Sigmoid colon (tissue), 4 donors: ENCODE data around the gene SDK1.

Experiments
- EP300 ChIP-seq, 4 donors: sonication (generic); formaldehyde crosslinking; IDR thresholded peaks; one replicate each; pipeline ENCODE4 v1.6.1; 2017; ENCODE audit warnings: antibody characterized with exemption in 4 of 4
- POLR2A ChIP-seq, 2 donors: fragments of 450-650 bp; IDR thresholded peaks; one replicate each; pipeline ENCODE4 v1.6.1; 2016; ENCODE audit warnings: antibody characterized with exemption in 2 of 2, mild to moderate bottlenecking in 2 of 2, moderate library complexity in 2 of 2
- POLR2AphosphoS5 ChIP-seq, 4 donors: sonication (generic); formaldehyde crosslinking; IDR thresholded peaks; one replicate each; pipeline ENCODE4 v1.6.1; 2017; ENCODE audit warnings: antibody characterized with exemption in 4 of 4
- TF ChIP-seq, protein P1 (sequence below), 4 experiments: fragments of 450-650 bp in 3 of 4; fragments of 200-600 bp in 1 of 4; IDR thresholded peaks; one replicate each; pipeline ENCODE4 v1.5.1; 2016 to 2019; ENCODE audit warnings: antibody characterized with exemption in 4 of 4, mild to moderate bottlenecking in 3 of 4, moderate library complexity in 2 of 4

DNA sequence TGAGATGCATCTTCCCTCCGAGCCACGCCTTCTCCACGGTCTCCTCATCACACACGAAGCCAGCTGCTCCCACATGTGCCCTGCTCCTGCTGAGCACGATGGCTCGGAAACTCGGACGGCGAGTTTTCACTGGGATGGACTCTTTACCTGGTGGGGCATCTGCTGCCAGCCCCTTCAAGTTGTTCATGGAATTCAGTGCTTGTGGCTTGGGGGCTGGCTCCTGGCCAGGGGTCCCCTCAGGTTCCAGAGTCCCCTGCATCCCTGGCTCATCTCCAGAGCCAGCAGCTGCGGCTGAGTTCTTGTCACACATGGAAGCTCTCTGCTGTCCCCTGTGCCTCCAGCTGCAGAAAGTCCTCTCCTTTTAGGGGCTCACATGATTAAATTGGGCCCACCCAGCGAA lies 654.0 kb downstream of the SDK1 start:
- TF ChIP-seq, protein P1, sequence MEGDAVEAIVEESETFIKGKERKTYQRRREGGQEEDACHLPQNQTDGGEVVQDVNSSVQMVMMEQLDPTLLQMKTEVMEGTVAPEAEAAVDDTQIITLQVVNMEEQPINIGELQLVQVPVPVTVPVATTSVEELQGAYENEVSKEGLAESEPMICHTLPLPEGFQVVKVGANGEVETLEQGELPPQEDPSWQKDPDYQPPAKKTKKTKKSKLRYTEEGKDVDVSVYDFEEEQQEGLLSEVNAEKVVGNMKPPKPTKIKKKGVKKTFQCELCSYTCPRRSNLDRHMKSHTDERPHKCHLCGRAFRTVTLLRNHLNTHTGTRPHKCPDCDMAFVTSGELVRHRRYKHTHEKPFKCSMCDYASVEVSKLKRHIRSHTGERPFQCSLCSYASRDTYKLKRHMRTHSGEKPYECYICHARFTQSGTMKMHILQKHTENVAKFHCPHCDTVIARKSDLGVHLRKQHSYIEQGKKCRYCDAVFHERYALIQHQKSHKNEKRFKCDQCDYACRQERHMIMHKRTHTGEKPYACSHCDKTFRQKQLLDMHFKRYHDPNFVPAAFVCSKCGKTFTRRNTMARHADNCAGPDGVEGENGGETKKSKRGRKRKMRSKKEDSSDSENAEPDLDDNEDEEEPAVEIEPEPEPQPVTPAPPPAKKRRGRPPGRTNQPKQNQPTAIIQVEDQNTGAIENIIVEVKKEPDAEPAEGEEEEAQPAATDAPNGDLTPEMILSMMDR (IDR thresholded peaks at IDR 0.05) = no peak
- no peak for TF ChIP-seq POLR2A (IDR thresholded peaks at IDR 0.05)
- TF ChIP-seq POLR2AphosphoS5 (IDR thresholded peaks at IDR 0.05) = no peak
- no peak for TF ChIP-seq EP300 (IDR thresholded peaks at IDR 0.05)
